CD4-positive, alpha-beta memory T cell (primary cell): ENCODE measurements around the gene TMEM196. TPM values are rescaled to one million over a fixed set of nuclear protein-coding genes. Genes with fewer than 3 reads are reported as not detected.

Experiments
- CTCF ChIA-PET: fragments of 350-600 bp; sonication (Branson Sonifier 250); formaldehyde crosslinking; loops from one replicate; lab custom pipeline; 2021; ENCODE audit warnings: inconsistent platforms; ENCODE audit not compliant: partially characterized antibody; lab: Charles Lee
- POLR2A ChIA-PET: fragments of 350-600 bp; sonication (Branson Sonifier 250); formaldehyde crosslinking; loops from one replicate; lab custom pipeline; 2021; ENCODE audit not compliant: partially characterized antibody; lab: Charles Lee
- DNase-seq, 5 donors: peaks; one replicate each; pipeline versions ENCODE4 v3.0.0 to v3.0.0-alpha.2; 2020 to 2022; ENCODE audit warnings: mixed read lengths in 1 of 5
- H3K27ac ChIP-seq: one replicate; pipeline ENCODE4 v1.7.0; 2013; ENCODE audit warnings: low read depth, low read length
- H3K27me3 ChIP-seq: 2 replicates; pipeline ENCODE4 v1.7.0; 2013; ENCODE audit warnings: mild to moderate bottlenecking, low read length, moderate library complexity; ENCODE audit not compliant: insufficient read depth
- H3K36me3 ChIP-seq: 2 replicates; pipeline ENCODE4 v1.7.0; 2013; ENCODE audit warnings: mild to moderate bottlenecking, low read length, moderate library complexity; ENCODE audit not compliant: insufficient read depth
- H3K4me1 ChIP-seq: 2 replicates; pipeline ENCODE4 v1.7.0; 2013; ENCODE audit warnings: mild to moderate bottlenecking, low read length, moderate library complexity; ENCODE audit not compliant: insufficient read depth
- H3K4me3 ChIP-seq, 2 donors: one replicate each; pipeline ENCODE4 v1.7.0; 2013; ENCODE audit warnings: low read length in 2 of 2, mild to moderate bottlenecking in 1 of 2
- H3K9me3 ChIP-seq, 2 donors: one replicate each; pipeline ENCODE4 v1.7.0; 2013; ENCODE audit warnings: low read length in 2 of 2, control low read depth in 1 of 2; ENCODE audit not compliant: control insufficient read depth in 1 of 2
- H3K27ac Mint-ChIP-seq, 7 donors: one replicate each; pipeline ENCODE4 v1.8.0; 2020 to 2021; ENCODE audit warnings: mixed read lengths in 7 of 7, mild to moderate bottlenecking in 6 of 7, inconsistent platforms in 3 of 7, moderate library complexity in 3 of 7
- H3K27me3 Mint-ChIP-seq, 2 donors: one replicate each; pipeline ENCODE4 v1.8.0; 2020 to 2021; ENCODE audit warnings: mixed read lengths in 2 of 2
- H3K36me3 Mint-ChIP-seq, 2 donors: one replicate each; pipeline ENCODE4 v1.8.0; 2020 to 2021; ENCODE audit warnings: mixed read lengths in 2 of 2, inconsistent platforms in 1 of 2, mild to moderate bottlenecking in 1 of 2
- H3K4me1 Mint-ChIP-seq, 4 donors: one replicate each; pipeline ENCODE4 v1.8.0; 2020 to 2021; ENCODE audit warnings: mixed read lengths in 4 of 4, mild to moderate bottlenecking in 1 of 4
- H3K4me3 Mint-ChIP-seq, 8 donors: one replicate each; pipeline ENCODE4 v1.8.0; 2020 to 2021; ENCODE audit warnings: mixed read lengths in 8 of 8, mild to moderate bottlenecking in 7 of 8, moderate library complexity in 6 of 8, inconsistent platforms in 3 of 8
- H3K9me3 Mint-ChIP-seq, 8 donors: one replicate each; pipeline ENCODE4 v1.8.0; 2020 to 2021; ENCODE audit warnings: mixed read lengths in 8 of 8, mild to moderate bottlenecking in 5 of 8, inconsistent platforms in 3 of 8, moderate library complexity in 1 of 8
- intact Hi-C: fragments of 100-400 bp; cut with micrococcal nuclease; formaldehyde crosslinking; loops from one replicate; pipeline ENCODE4 v1.15.1; 2023
- polyA plus RNA-seq, 2 donors: library from polyadenylated mRNA; unstranded; fragments of 300-500 nt; fragmentation: Illumina TruSeq; gene quantifications; one replicate each; pipeline ENCODE4 v1.2.3, GENCODE V29; 2021
- total RNA-seq, 2 experiments: library from RNA; stranded (reverse); gene quantifications; one replicate each; pipeline ENCODE4 v1.2.3, GENCODE V29; 2021

TMEM196 gene
- total RNA-seq (not detected), polyA plus RNA-seq (not detected)

- Histone ChIP-seq H3K27me3 (peaks cover 8% of the 10 kb centered on the region), H3K4me1 (peaks cover 7% of the 10 kb centered on the region), H3K4me3 (no peak within 1 kb of the TSS), H3K9me3 (no peaks in the 10 kb centered on the region), H3K27ac (no peak within 1 kb of the TSS), H3K36me3 (no peaks in the 10 kb centered on the region)
- peak in 1 of 5 donors; percentile 31 for DNase-seq
- Mint-ChIP-seq H3K9me3 (peaks cover 0 to 3% (median 0%) of the 10 kb centered on the region in 8 donors), H3K36me3 (no peaks in the 10 kb centered on the region), H3K4me1 (peaks cover 10 to 22% (median 12%) of the 10 kb centered on the region in 4 donors), H3K4me3 (peak within 1 kb of the TSS; percentile 24 to 65 (median 50)), H3K27me3 (peaks cover 20 to 25% of the 10 kb centered on the region in 2 donors), H3K27ac (no peak within 1 kb of the TSS)
- ChIA-PET CTCF (interaction anchor here (0.7 kb wide), 1 partner anchor 19 kb away, joined by 3 read pairs; no protein-coding TSS in a partner anchor), POLR2A (no interaction called here)
- intact Hi-C loops, result no loop called here
Observed at GRCh38 chr7:19772841-19773760, at the start of gene TMEM196. TSS of gene TMEM196 (minus strand) at chr7:19773617. CDS start at chr7:19772696, 921 bp downstream.

DNA sequence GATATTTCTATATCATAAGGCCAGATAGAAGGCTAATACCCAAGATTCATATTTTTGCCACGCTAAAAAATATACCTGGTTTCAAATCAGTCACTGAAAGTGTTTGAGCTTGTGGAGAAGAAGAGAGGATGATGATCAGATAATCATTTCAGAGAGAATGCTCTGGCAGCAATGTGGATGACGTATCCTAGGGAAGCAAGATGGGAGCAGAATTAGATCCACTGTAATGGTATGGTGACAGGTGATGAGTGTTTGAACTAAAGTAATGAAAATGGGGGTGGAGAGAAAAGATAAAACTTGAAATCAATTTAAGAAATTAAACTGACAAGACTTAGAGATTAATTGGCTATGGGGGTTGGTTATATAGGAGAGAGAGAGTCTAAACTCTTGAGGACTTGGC lies 42.7 kb upstream of the TMEM196 start:
- no peak overlapping the region for H3K27ac Mint-ChIP-seq
- H3K36me3 Mint-ChIP-seq, result no peaks in the 10 kb centered on the region
- intact Hi-C loops, result no loop called here

DNA sequence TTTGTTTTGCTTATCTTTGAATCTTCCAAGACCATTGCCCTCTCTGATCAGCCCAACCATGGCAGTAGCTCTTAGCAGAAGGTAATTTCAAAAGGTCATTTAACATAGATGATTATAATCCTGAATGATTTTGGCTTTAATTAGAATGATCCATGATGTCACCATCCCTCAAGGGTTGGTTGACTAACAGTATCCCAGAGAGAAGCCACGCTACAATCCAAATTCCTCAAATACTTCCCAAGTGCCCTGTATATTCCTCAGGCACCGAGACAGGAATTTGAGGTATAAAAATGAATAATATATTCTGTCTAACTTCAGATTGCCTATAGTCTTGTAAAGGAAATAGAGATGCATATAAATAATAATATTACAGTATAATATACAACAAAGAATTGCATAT lies 42.1 kb upstream of the TMEM196 start:
- Histone ChIP-seq H3K36me3 (no peaks in the 10 kb centered on the region), H3K9me3 (no peaks in the 10 kb centered on the region), H3K27ac (no peak overlapping the region), H3K4me1 (no peaks in the 10 kb centered on the region), H3K27me3 (no peaks in the 10 kb centered on the region), H3K4me3 (no peak overlapping the region)
- ChIA-PET CTCF (no interaction called here), POLR2A (no interaction called here)
- Mint-ChIP-seq H3K36me3 (no peaks in the 10 kb centered on the region), H3K9me3 (peaks cover 0 to 2% (median 0%) of the 10 kb centered on the region in 8 donors), H3K4me3 (no peak overlapping the region), H3K27ac (no peak overlapping the region), H3K4me1 (no peaks in the 10 kb centered on the region), H3K27me3 (no peaks in the 10 kb centered on the region)
- intact Hi-C loops, result no loop called here
- no peak for DNase-seq

More for the DNA sequence above, 42.7 kb upstream of the TMEM196 start:
- POLR2A ChIA-PET, result no interaction called here
- Histone ChIP-seq H3K36me3 (no peaks in the 10 kb centered on the region), H3K4me1 (no peaks in the 10 kb centered on the region), H3K4me3 (no peak overlapping the region), H3K27ac (no peak overlapping the region), H3K27me3 (no peaks in the 10 kb centered on the region), H3K9me3 (no peaks in the 10 kb centered on the region)
- CTCF ChIA-PET, result no interaction called here
- H3K9me3 Mint-ChIP-seq, result peaks cover 0 to 2% (median 0%) of the 10 kb centered on the region in 8 donors
- DNase-seq, result no peak
- no peaks in the 10 kb centered on the region for H3K4me1 Mint-ChIP-seq
- no peak overlapping the region for H3K4me3 Mint-ChIP-seq
- no peaks in the 10 kb centered on the region for H3K27me3 Mint-ChIP-seq

- H3K27me3 Mint-ChIP-seq, result no peaks in the 10 kb centered on the region
- H3K36me3 ChIP-seq, result no peaks in the 10 kb centered on the region
- H3K4me1 Mint-ChIP-seq, result no peaks in the 10 kb centered on the region
- H3K9me3 ChIP-seq, result no peaks in the 10 kb centered on the region
- intact Hi-C loops, result no loop called here
- ChIA-PET POLR2A (no interaction called here), CTCF (no interaction called here)
- no peak overlapping the region for H3K4me3 Mint-ChIP-seq
- H3K27me3 ChIP-seq, result no peaks in the 10 kb centered on the region
- no peak for DNase-seq
- H3K36me3 Mint-ChIP-seq, result no peaks in the 10 kb centered on the region
- no peak overlapping the region for H3K4me3 ChIP-seq
- H3K27ac Mint-ChIP-seq, result no peak overlapping the region
- H3K9me3 Mint-ChIP-seq, result peaks cover 0 to 2% (median 0%) of the 10 kb centered on the region in 8 donors
- no peaks in the 10 kb centered on the region for H3K4me1 ChIP-seq
- no peak overlapping the region for H3K27ac ChIP-seq
Observed at GRCh38 chr7:19814776-19815175, 41.4 kb upstream of the TMEM196 start.

DNA sequence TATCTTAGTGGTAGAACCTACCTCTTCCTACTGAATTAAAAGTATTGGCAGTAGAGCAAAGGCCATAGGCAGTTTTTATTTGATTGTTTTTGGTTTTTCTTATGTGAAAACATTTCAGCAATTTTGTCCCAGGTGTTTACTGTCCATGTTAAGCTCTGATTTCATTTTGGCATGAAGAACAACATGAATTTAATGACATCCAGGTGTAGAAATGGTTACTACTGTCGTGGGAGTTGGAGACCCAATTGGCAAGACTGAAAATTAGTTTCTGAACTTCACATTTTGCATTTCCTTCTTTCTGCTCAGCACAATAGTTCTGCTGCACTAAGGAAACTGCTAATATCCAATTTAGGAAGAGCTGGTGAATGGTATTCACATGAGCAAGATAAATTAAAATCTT lies 38.0 kb upstream of the TMEM196 start:
- no peak for DNase-seq
- no peaks in the 10 kb centered on the region for H3K36me3 ChIP-seq
- H3K4me1 ChIP-seq, result no peaks in the 10 kb centered on the region
- H3K9me3 Mint-ChIP-seq, result peaks cover 0 to 8% (median 0%) of the 10 kb centered on the region in 8 donors
- H3K4me3 Mint-ChIP-seq, result no peak overlapping the region
- ChIA-PET POLR2A (no interaction called here), CTCF (no interaction called here)
- no peaks in the 10 kb centered on the region for H3K27me3 ChIP-seq
- no peaks in the 10 kb centered on the region for H3K4me1 Mint-ChIP-seq
- intact Hi-C loops, result no loop called here
- no peak overlapping the region for H3K27ac Mint-ChIP-seq
- H3K4me3 ChIP-seq, result no peak overlapping the region
- no peak overlapping the region for H3K27ac ChIP-seq
- no peaks in the 10 kb centered on the region for H3K9me3 ChIP-seq
- no peaks in the 10 kb centered on the region for H3K27me3 Mint-ChIP-seq
- H3K36me3 Mint-ChIP-seq, result no peaks in the 10 kb centered on the region

- no peaks in the 10 kb centered on the region for H3K9me3 ChIP-seq
- H3K27me3 ChIP-seq, result no peaks in the 10 kb centered on the region
- no peaks in the 10 kb centered on the region for H3K36me3 ChIP-seq
- Mint-ChIP-seq H3K9me3 (peaks cover 0 to 4% (median 0%) of the 10 kb centered on the region in 8 donors), H3K27me3 (no peaks in the 10 kb centered on the region), H3K36me3 (no peaks in the 10 kb centered on the region), H3K4me3 (no peak overlapping the region), H3K27ac (no peak overlapping the region), H3K4me1 (no peaks in the 10 kb centered on the region)
- ChIA-PET CTCF (no interaction called here), POLR2A (no interaction called here)
- intact Hi-C loops, result no loop called here
- no peaks in the 10 kb centered on the region for H3K4me1 ChIP-seq
- H3K4me3 ChIP-seq, result no peak overlapping the region
- DNase-seq, result no peak
- no peak overlapping the region for H3K27ac ChIP-seq
Observed at GRCh38 chr7:19798986-19799385, 25.6 kb upstream of the TMEM196 start.

DNA sequence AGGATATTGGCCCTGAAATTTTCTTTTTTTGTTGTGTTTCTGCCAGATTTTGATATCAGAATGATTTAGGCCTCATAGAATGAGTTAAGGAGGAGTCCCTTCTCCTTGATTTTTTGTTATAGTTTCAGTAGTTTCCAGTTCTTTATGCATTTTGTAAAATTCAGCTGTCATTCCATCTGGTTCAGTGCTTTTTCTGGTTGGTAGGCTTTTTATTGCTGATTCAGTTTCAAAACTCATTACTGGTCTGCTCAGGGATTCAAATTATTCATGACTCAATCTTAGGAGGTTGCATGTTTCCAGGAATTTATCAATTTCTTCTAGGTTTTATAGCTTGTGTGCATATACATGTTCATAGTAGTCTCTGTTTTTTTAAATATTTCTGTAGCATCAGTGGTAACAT lies 10.1 kb upstream of the TMEM196 start:
- Mint-ChIP-seq H3K36me3 (no peaks in the 10 kb centered on the region), H3K9me3 (peaks cover 0 to 13% (median 6%) of the 10 kb centered on the region in 8 donors), H3K4me1 (no peaks in the 10 kb centered on the region), H3K27me3 (no peaks in the 10 kb centered on the region), H3K4me3 (no peak overlapping the region), H3K27ac (no peak overlapping the region)
- intact Hi-C loops, result no loop called here
- H3K4me3 ChIP-seq, result no peak overlapping the region
- no peaks in the 10 kb centered on the region for H3K4me1 ChIP-seq
- H3K9me3 ChIP-seq, result no peaks in the 10 kb centered on the region
- POLR2A ChIA-PET, result no interaction called here
- CTCF ChIA-PET, result no interaction called here
- no peaks in the 10 kb centered on the region for H3K27me3 ChIP-seq
- no peak for DNase-seq
- no peaks in the 10 kb centered on the region for H3K36me3 ChIP-seq
- H3K27ac ChIP-seq, result no peak overlapping the region
